Measurements from ENCODE around the gene CD200. TPM values are rescaled to one million over a fixed set of nuclear protein-coding genes. Genes with fewer than 3 reads are reported as not detected.

The CD200 gene
- total RNA-seq, 4 donors from 2014 or later: 2.5 to 15.6 (median 4.8) TPM

DNA sequence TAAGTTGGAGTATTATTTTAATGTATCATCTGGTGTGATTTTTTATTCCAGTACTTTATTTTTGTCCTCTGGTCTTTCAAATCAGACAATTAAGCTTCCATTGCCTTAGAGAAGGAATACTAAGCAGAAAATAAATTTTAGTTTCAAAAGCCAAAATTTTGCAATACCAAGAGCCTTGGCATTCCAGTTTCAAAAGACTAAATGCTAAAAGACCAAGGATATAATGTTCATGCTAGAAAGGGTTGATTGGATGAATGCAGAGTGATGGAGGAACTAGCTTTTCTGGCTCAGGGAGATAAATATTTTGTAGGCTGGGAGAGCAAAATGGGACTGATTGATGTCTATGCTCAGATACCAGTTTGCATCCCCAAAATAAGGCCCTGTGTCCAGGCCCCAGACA, 6.2 kb downstream of the CD200 start:
- H3K4me3 ChIP-seq: no peak overlapping the region
- TF ChIP-seq POLR2AphosphoS5 (IDR thresholded peaks at IDR 0.05): no peak
- no peak for TF ChIP-seq POLR2A (IDR thresholded peaks at IDR 0.05)
- TF ChIP-seq EP300 (IDR thresholded peaks at IDR 0.05): no peak
- TF ChIP-seq CTCF (IDR thresholded peaks at IDR 0.05): no peak
- peaks cover 0 to 5% of the 10 kb centered on the region in 2 donors for H3K36me3 ChIP-seq
- peak; percentile 22 for ATAC-seq
- no peaks in the 10 kb centered on the region for H3K27me3 ChIP-seq
- peak overlapping the region in 2 of 4 donors; percentile 13 to 18 for H3K27ac ChIP-seq
- H3K9me3 ChIP-seq: peaks cover 0 to 8% (median 0%) of the 10 kb centered on the region in 3 donors
- peaks cover 0 to 7% (median 0%) of the 10 kb centered on the region in 3 donors for H3K4me1 ChIP-seq

DNA sequence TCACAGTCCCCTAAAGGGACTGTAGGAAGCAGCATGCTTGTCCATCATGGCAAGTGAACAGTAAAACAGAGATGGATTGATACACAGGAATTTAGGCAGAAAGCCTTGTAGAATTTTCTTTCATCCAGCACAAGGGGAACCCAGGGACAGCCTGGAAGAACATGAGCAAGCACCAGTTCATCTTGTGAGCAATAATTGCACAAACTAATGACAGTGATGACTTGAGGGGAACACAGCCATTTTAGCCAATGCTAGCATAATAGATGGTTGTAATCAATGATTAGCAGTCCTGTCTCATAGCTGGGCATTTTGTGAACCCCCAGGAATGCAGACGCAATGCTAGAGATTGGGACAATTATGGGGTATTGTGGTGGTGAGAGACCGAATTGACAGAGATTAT, 6.7 kb downstream of the CD200 start:
- WGBS, 2 donors (ENCODE audit: low coverage in 1 of 2): 77% methylated on average over 2 of the region's 2 CpGs; no CpG with 5 or more reads in 1 of the 2 donors
- no peak for ATAC-seq
- Histone ChIP-seq H3K4me3 (no peak overlapping the region), H3K27me3 (no peaks in the 10 kb centered on the region), H3K36me3 (peaks cover 0 to 5% of the 10 kb centered on the region in 2 donors), H3K9me3 (peaks cover 0 to 8% (median 0%) of the 10 kb centered on the region in 3 donors), H3K27ac (peak overlapping the region in 2 of 4 donors; percentile 13 to 18), H3K4me1 (peaks cover 0 to 7% (median 0%) of the 10 kb centered on the region in 3 donors)
- TF ChIP-seq CTCF (IDR thresholded peaks at IDR 0.05): no peak

- Histone ChIP-seq H3K27me3 (no peaks in the 10 kb centered on the region), H3K4me3 (no peak overlapping the region), H3K27ac (no peak overlapping the region), H3K9me3 (peaks cover 0 to 8% (median 0%) of the 10 kb centered on the region in 3 donors), H3K4me1 (no peaks in the 10 kb centered on the region), H3K36me3 (peaks cover 0 to 22% of the 10 kb centered on the region in 2 donors)
- TF ChIP-seq POLR2A (IDR thresholded peaks at IDR 0.05): no peak
- TF ChIP-seq POLR2AphosphoS5 (IDR thresholded peaks at IDR 0.05): no peak
- no peak for TF ChIP-seq CTCF (IDR thresholded peaks at IDR 0.05)
- no peak for TF ChIP-seq EP300 (IDR thresholded peaks at IDR 0.05)
- 66 to 82% methylated on average over 2 of the region's 2 CpGs for WGBS, 2 donors (ENCODE audit: low coverage in 1 of 2)
- ATAC-seq: no peak
Observed at GRCh38 chr3:112341386-112341785, 8.4 kb downstream of the CD200 start.

DNA sequence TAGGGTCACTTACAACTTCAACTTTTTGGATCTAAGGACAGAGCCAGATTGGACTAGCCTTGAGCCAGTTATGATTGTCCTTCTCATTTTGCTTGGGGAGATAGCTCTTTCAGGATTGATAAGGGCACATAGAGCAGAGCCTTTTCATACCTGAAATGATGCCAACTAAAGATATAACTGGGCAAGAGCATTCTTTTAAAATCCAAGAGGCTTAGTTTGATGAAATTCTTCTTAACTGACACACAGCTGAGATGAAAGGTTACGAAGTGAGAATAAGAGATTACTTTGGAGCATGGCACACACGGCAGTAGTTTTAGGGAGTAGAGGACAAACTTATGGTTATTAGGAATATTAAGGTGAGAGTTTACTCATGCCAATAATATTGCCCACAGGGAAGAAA, 12.7 kb downstream of the CD200 start:
- TF ChIP-seq POLR2A (IDR thresholded peaks at IDR 0.05) (no peak), EP300 (IDR thresholded peaks at IDR 0.05) (no peak), POLR2AphosphoS5 (IDR thresholded peaks at IDR 0.05) (no peak), CTCF (IDR thresholded peaks at IDR 0.05) (no peak)
- WGBS, 2 donors (ENCODE audit: low coverage in 1 of 2): 42 to 64% methylated on average over 2 of the region's 2 CpGs
- ATAC-seq: no peak
- H3K9me3 ChIP-seq: peaks cover 0 to 8% (median 0%) of the 10 kb centered on the region in 3 donors
- no peaks in the 10 kb centered on the region for H3K27me3 ChIP-seq
- H3K4me1 ChIP-seq: no peaks in the 10 kb centered on the region
- peaks cover 0 to 39% of the 10 kb centered on the region in 2 donors for H3K36me3 ChIP-seq
- no peak overlapping the region for H3K4me3 ChIP-seq
- H3K27ac ChIP-seq: no peak overlapping the region

DNA sequence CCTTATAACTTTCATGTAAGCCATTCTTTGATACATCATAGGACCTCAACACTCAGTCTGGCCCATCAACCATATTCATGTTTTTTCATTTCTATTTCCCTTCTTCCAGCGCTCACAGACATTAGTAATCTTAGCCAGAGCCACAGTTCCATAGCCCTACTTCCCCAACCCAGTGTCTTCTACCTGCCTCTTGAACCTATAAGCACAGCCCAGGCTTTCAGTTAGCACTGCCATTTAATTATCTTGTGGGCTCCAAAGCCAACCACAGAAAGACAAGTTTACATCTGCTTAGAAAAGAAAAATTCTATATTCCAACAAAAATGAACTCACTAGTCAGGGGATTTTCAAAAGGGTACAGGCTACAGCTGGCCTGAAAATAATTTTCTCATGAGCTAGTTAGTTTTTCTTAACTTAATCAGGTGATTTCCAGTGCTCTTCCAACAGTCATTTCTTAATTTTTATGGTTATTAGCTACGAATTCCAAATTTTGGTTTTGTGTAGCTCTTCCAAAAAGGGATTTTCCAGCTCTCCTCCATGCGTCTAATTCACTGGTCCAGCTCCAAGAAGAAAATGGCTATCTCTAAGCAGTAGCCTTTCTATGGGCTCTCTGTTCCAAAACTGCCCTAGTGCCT, 13.7 kb downstream of the CD200 start:
- Histone ChIP-seq H3K36me3 (peaks cover 0 to 39% of the 10 kb centered on the region in 2 donors), H3K27me3 (no peaks in the 10 kb centered on the region), H3K4me1 (peaks cover 0 to 6% (median 0%) of the 10 kb centered on the region in 3 donors), H3K27ac (no peak overlapping the region), H3K9me3 (peaks cover 0 to 8% (median 0%) of the 10 kb centered on the region in 3 donors), H3K4me3 (no peak overlapping the region)
- TF ChIP-seq EP300 (IDR thresholded peaks at IDR 0.05) (no peak), CTCF (IDR thresholded peaks at IDR 0.05) (no peak), POLR2A (IDR thresholded peaks at IDR 0.05) (no peak)
- no peak for ATAC-seq
- 46 to 88% methylated on average over 2 to 3 of the region's 3 CpGs for WGBS, 2 donors (ENCODE audit: low coverage in 1 of 2)
